IMR-90 (cell line): ENCODE results near the gene LEO1. TPM values are rescaled to one million over a fixed set of nuclear protein-coding genes. Genes with fewer than 3 reads are reported as not detected.
A peak's percentile ranks its signal among the peaks of the same experiment; 100 is the strongest.

Experiments used
- ATAC-seq: fragments of 200-7000 bp; cut with Tn5 transposase; 2 replicates; pipeline ENCODE4 v1.9.1; 2020; ENCODE audit warnings: low read depth, mild to moderate bottlenecking, moderate library complexity
- BruUV-seq: library from RNA; stranded (reverse); fragments of 400-500 nt; replicated peaks from 2 replicates; lab custom pipeline; 2021; lab: Mats Ljungman, UMichigan
- CTCF ChIA-PET: fragments of 300-600 bp; formaldehyde crosslinking; extraction: SDS; loops from one replicate; lab custom pipeline; 2021; ENCODE audit warnings: antibody characterized with exemption; lab: Yijun Ruan, JAX
- POLR2A ChIA-PET: fragments of 300-600 bp; sonication (Branson Sonifier 250); formaldehyde crosslinking; loops from one replicate; lab custom pipeline; 2022; ENCODE audit warnings: antibody characterized with exemption; ENCODE audit not compliant: unreplicated experiment; lab: Charles Lee
- DNase-seq: peaks from one replicate; pipeline ENCODE4 v3.0.0; 2013
- H2AFZ ChIP-seq: replicated peaks from 2 replicates; pipeline ENCODE3; 2013; ENCODE audit warnings: low read length, mild to moderate bottlenecking; ENCODE audit not compliant: poor library complexity
- H2AK5ac ChIP-seq: 2 replicates; pipeline ENCODE4 v1.6.1; 2013; ENCODE audit warnings: low read depth, low read length, inconsistent platforms
- H2AK9ac ChIP-seq: replicated peaks from 2 replicates; pipeline ENCODE3; 2013; ENCODE audit warnings: mild to moderate bottlenecking, low read depth, low read length, moderate library complexity; ENCODE audit not compliant: poor library complexity
- H2BK120ac ChIP-seq: 2 replicates; pipeline ENCODE4 v1.6.1; 2013; ENCODE audit warnings: low read depth, low read length, inconsistent platforms
- H2BK15ac ChIP-seq: 3 replicates; pipeline ENCODE4 v1.6.1; 2013; ENCODE audit warnings: low read depth, low read length, inconsistent platforms
- H2BK20ac ChIP-seq: 2 replicates; pipeline ENCODE4 v1.6.1; 2013; ENCODE audit warnings: low read depth, mild to moderate bottlenecking, inconsistent platforms, low read length, moderate library complexity
- H2BK5ac ChIP-seq: 2 replicates; pipeline ENCODE4 v1.6.1; 2013; ENCODE audit warnings: mild to moderate bottlenecking, low read depth, low read length, inconsistent platforms; ENCODE audit not compliant: poor library complexity, severe bottlenecking
- H3K14ac ChIP-seq: replicated peaks from 2 replicates; pipeline ENCODE4 v1.6.1; 2013; ENCODE audit warnings: low read depth, low read length, inconsistent platforms
- H3K18ac ChIP-seq: 2 replicates; pipeline ENCODE4 v1.6.1; 2013; ENCODE audit warnings: low read depth, low read length, control low read depth
- H3K23ac ChIP-seq: 2 replicates; pipeline ENCODE4 v1.6.1; 2013; ENCODE audit warnings: low read depth, low read length, inconsistent platforms
- H3K27ac ChIP-seq: 2 replicates; pipeline ENCODE4 v1.5.1; 2013; ENCODE audit warnings: mild to moderate bottlenecking, control low read depth, low read length; ENCODE audit not compliant: insufficient read depth
- H3K27me3 ChIP-seq: 2 replicates; pipeline ENCODE4 v1.6.1; 2013; ENCODE audit warnings: low read length; ENCODE audit not compliant: control insufficient read depth, insufficient read depth
- H3K36me3 ChIP-seq: 2 replicates; pipeline ENCODE4 v1.6.1; 2013; ENCODE audit warnings: low read length, mixed read lengths; ENCODE audit not compliant: control insufficient read depth, insufficient read depth
- H3K4ac ChIP-seq: 2 replicates; pipeline ENCODE4 v1.6.1; 2013; ENCODE audit warnings: low read depth, low read length, inconsistent platforms
- H3K4me1 ChIP-seq: 2 replicates; pipeline ENCODE4 v1.6.1; 2013; ENCODE audit warnings: low read length, mixed read lengths; ENCODE audit not compliant: control insufficient read depth, insufficient read depth
- H3K4me2 ChIP-seq: 2 replicates; pipeline ENCODE4 v1.6.1; 2013; ENCODE audit warnings: low read depth, mild to moderate bottlenecking, control low read depth, low read length, moderate library complexity
- H3K4me3 ChIP-seq: 2 replicates; pipeline ENCODE4 v1.5.1; 2013; ENCODE audit warnings: low read depth, mild to moderate bottlenecking, control low read depth, low read length, moderate library complexity; ENCODE audit not compliant: insufficient read depth
- H3K56ac ChIP-seq: 2 replicates; pipeline ENCODE4 v1.6.1; 2013; ENCODE audit warnings: low read length, inconsistent platforms; ENCODE audit not compliant: insufficient read depth; ENCODE audit errors: extremely low read depth
- H3K79me1 ChIP-seq, 2 experiments: 2 replicates each; pipeline ENCODE4 v1.6.1; 2013; ENCODE audit warnings: low read length in 2 of 2, inconsistent platforms in 1 of 2, low read depth in 1 of 2
- H3K9ac ChIP-seq: 2 replicates; pipeline ENCODE4 v1.6.1; 2013; ENCODE audit warnings: low read depth, low read length, control low read depth
- H3K9me1 ChIP-seq: 2 replicates; pipeline ENCODE4 v1.6.1; 2013; ENCODE audit warnings: low read length, inconsistent platforms; ENCODE audit not compliant: insufficient read depth
- H3K9me3 ChIP-seq: 2 replicates; pipeline ENCODE4 v1.6.1; 2013; ENCODE audit warnings: low read length; ENCODE audit not compliant: control insufficient read depth, insufficient read depth
- H4K20me1 ChIP-seq: 2 replicates; pipeline ENCODE4 v1.6.1; 2013; ENCODE audit warnings: low read length, inconsistent platforms; ENCODE audit not compliant: insufficient read depth
- H4K5ac ChIP-seq: 2 replicates; pipeline ENCODE4 v1.6.1; 2013; ENCODE audit warnings: mild to moderate bottlenecking, low read depth, low read length, control low read depth
- H4K8ac ChIP-seq, 2 experiments: 2 replicates each; pipeline ENCODE4 v1.6.1; 2013; ENCODE audit warnings: low read depth in 2 of 2, low read length in 2 of 2, control low read depth in 1 of 2, inconsistent platforms in 1 of 2
- H4K91ac ChIP-seq: 2 replicates; pipeline ENCODE4 v1.6.1; 2013; ENCODE audit warnings: low read depth, low read length, inconsistent platforms; ENCODE audit not compliant: insufficient read depth
- BHLHE40 ChIP-seq: fragments of 150-350 bp; IDR thresholded peaks from 2 replicates; pipeline ENCODE4 v1.6.1; 2016; ENCODE audit warnings: mild to moderate bottlenecking, low read depth, low read length
- ELK1 ChIP-seq: fragments of 150-350 bp; IDR thresholded peaks from 2 replicates; pipeline ENCODE4 v1.6.1; 2016; ENCODE audit warnings: low read depth, mild to moderate bottlenecking, low read length, moderate library complexity, borderline replicate concordance
- FOS ChIP-seq: fragments of 150-350 bp; IDR thresholded peaks from 2 replicates; pipeline ENCODE4 v1.6.1; 2016; ENCODE audit warnings: low read depth, low read length
- MAFK ChIP-seq: IDR thresholded peaks from 2 replicates; pipeline ENCODE4 v1.6.1; 2012; ENCODE audit warnings: low read depth, low read length, improper control_type of control experiment
- MAZ ChIP-seq: IDR thresholded peaks from 2 replicates; pipeline ENCODE4 v1.6.1; 2012; ENCODE audit warnings: low read depth, mild to moderate bottlenecking, low read length, improper control_type of control experiment, moderate library complexity, borderline replicate concordance
- MXI1 ChIP-seq: IDR thresholded peaks from 2 replicates; pipeline ENCODE4 v1.6.1; 2012; ENCODE audit warnings: low read depth, mild to moderate bottlenecking, low read length, moderate library complexity, borderline replicate concordance
- RCOR1 ChIP-seq: IDR thresholded peaks from 2 replicates; pipeline ENCODE4 v1.6.1; 2012; ENCODE audit warnings: mild to moderate bottlenecking, low read length, improper control_type of control experiment; ENCODE audit not compliant: insufficient replicate concordance
- RFX5 ChIP-seq: IDR thresholded peaks from 2 replicates; pipeline ENCODE4 v1.8.0; 2012; ENCODE audit warnings: low read depth, mild to moderate bottlenecking, low read length, moderate library complexity
- SMC3 ChIP-seq: fragments of 150-350 bp; IDR thresholded peaks from 2 replicates; pipeline ENCODE4 v1.6.1; 2016; ENCODE audit warnings: low read depth, mild to moderate bottlenecking, antibody characterized with exemption, low read length, moderate library complexity
- dilution Hi-C: fragments of 300-500 bp; cut with HindIII; formaldehyde crosslinking; loops from one replicate; pipeline ENCODE4 v1.14.3; 2018; ENCODE audit warnings: low sequenced_read_pairs; ENCODE audit not compliant: unreplicated experiment
- in situ Hi-C: fragments of 300-500 bp; cut with MboI; formaldehyde crosslinking; loops from 3 replicates; pipeline ENCODE4 v1.14.3; 2019; ENCODE audit warnings: low sequenced_read_pairs, inconsistent platforms, mixed read lengths
- intact Hi-C: fragments of 100-400 bp; cut with micrococcal nuclease; formaldehyde crosslinking; loops from 2 replicates; pipeline ENCODE4 v1.10.0; 2022
- polyA plus RNA-seq, 3 experiments: library from polyadenylated mRNA; depleted of rRNA; stranded (reverse); fragments of >200 nt; gene quantifications; 2 replicates each; pipeline ENCODE4 v1.2.3, GENCODE V29; 2012; ENCODE audit warnings: low replicate concordance in 1 of 3
- total RNA-seq: library from RNA; depleted of rRNA; stranded (reverse); fragments of >200 nt; gene quantifications from 2 replicates; pipeline ENCODE4 v1.2.3, GENCODE V29; 2012

The LEO1 gene
- total and polyA plus RNA-seq, 2 of the 4 experiments (the other 2 are of a cell fraction) = 9.0 to 11.5 TPM

DNA sequence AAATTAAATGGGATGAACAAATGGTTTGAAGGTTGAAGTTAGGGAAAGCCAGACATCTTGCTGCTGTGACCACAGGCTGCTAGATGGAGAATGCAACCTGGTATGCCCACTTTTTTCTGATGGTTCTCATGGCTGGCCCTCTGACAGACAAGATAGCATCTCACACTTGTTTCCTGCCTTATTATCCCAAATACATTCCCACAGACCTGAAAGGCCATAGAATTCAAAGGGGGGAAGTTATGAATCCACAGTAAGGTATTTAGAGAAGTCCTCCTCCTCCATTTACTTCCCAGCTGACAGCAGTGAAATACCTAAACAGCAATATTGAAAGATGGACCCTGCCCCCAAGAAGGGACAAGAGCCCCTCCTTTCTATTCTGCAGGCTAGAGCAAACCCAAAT, 32.4 kb downstream of the LEO1 start:
- POLR2A ChIA-PET = no interaction called here
- 0 out of 2 replicates have a peak, but pooled peaks have one; percentile 10 for ATAC-seq
- no TSS peak for BruUV-seq

More for the DNA sequence above, 32.4 kb downstream of the LEO1 start:
- no peak overlapping the region for H3K4me2 ChIP-seq
- H2AFZ ChIP-seq = no peak overlapping the region
- H2BK120ac ChIP-seq = no peak overlapping the region
- no peak overlapping the region for H4K91ac ChIP-seq
- in situ Hi-C loops = no loop called here
- dilution Hi-C loops = no loop called here
- H2AK5ac ChIP-seq = no peak overlapping the region
- H3K27me3 ChIP-seq = no peaks in the 10 kb centered on the region
- TF ChIP-seq RFX5 (no peak), MAZ (no peak), FOS (no peak), MXI1 (no peak), RCOR1 (no peak), SMC3 (no peak), BHLHE40 (no peak), ELK1 (no peak), MAFK (no peak)
- H3K9ac ChIP-seq = no peak overlapping the region
- no peak overlapping the region for H2BK20ac ChIP-seq
- no peak overlapping the region for H3K23ac ChIP-seq
- CTCF ChIA-PET = no interaction called here
- DNase-seq = no peak
- H3K18ac ChIP-seq = no peak overlapping the region
- H3K36me3 ChIP-seq = peaks cover 25% of the 10 kb centered on the region
- no peak overlapping the region for H3K56ac ChIP-seq
- no peak overlapping the region for H2BK15ac ChIP-seq
- H3K4me3 ChIP-seq = no peak overlapping the region
- H4K20me1 ChIP-seq = peaks cover 4% of the 10 kb centered on the region; the same call in 1 of the 2 replicates
- peaks cover 12 to 27% of the 10 kb centered on the region in 2 experiments for H3K79me1 ChIP-seq
- no peak overlapping the region for H3K27ac ChIP-seq
- no peak overlapping the region for H3K14ac ChIP-seq
- no peak overlapping the region for H3K4ac ChIP-seq
- no peaks in the 10 kb centered on the region for H3K4me1 ChIP-seq
- no peaks in the 10 kb centered on the region for H3K9me3 ChIP-seq
- H2AK9ac ChIP-seq = no peak overlapping the region
- H3K9me1 ChIP-seq = 0 out of 2 replicates have a peak, but pooled peaks cover 3% of the 10 kb centered on the region
- intact Hi-C loops = no loop called here
- no peak overlapping the region for H4K5ac ChIP-seq
- H4K8ac ChIP-seq = no peak overlapping the region
- H2BK5ac ChIP-seq = no peak overlapping the region
